MCF 10A (cell line): ENCODE data around the gene LTBR. TPM values are rescaled to one million over a fixed set of nuclear protein-coding genes. Genes with fewer than 3 reads are reported as not detected.

ENCODE experiments used
- BruUV-seq: library from RNA; stranded (reverse); fragments of 400-500 nt; replicated peaks from 2 replicates; lab custom pipeline; 2021; lab: Mats Ljungman, UMichigan
- CTCF ChIA-PET: fragments of 300-600 bp; sonication (Branson Sonifier 250); formaldehyde crosslinking; extraction: SDS; loops from one replicate; lab custom pipeline; 2021; ENCODE audit warnings: antibody characterized with exemption, inconsistent platforms; lab: Yijun Ruan, JAX
- POLR2A ChIA-PET: fragments of 300-600, 350-650 bp; sonication (Branson Sonifier 250); formaldehyde crosslinking; extraction: SDS; loops from one replicate; lab custom pipeline; 2020; ENCODE audit warnings: antibody characterized with exemption, inconsistent platforms; lab: Yijun Ruan, JAX
- DNase-seq: peaks from one replicate; pipeline ENCODE4 v3.0.0-alpha.2; 2018; ENCODE audit not compliant: unreplicated experiment
- H3K27ac Mint-ChIP-seq: one replicate; pipeline ENCODE4 v1.8.0; 2022; ENCODE audit warnings: mild to moderate bottlenecking, low read depth, mixed read lengths; ENCODE audit not compliant: unreplicated experiment
- H3K27me3 Mint-ChIP-seq: one replicate; pipeline ENCODE4 v1.8.0; 2022; ENCODE audit warnings: mixed read lengths; ENCODE audit not compliant: insufficient read depth, unreplicated experiment
- H3K36me3 Mint-ChIP-seq: one replicate; pipeline ENCODE4 v1.8.0; 2022; ENCODE audit warnings: mild to moderate bottlenecking, moderate library complexity, mixed read lengths; ENCODE audit not compliant: insufficient read depth, unreplicated experiment
- H3K4me1 Mint-ChIP-seq: one replicate; pipeline ENCODE4 v1.8.0; 2022; ENCODE audit warnings: mixed read lengths; ENCODE audit not compliant: insufficient read depth, unreplicated experiment
- H3K4me3 Mint-ChIP-seq: one replicate; pipeline ENCODE4 v1.8.0; 2022; ENCODE audit warnings: mild to moderate bottlenecking, moderate library complexity, mixed read lengths; ENCODE audit not compliant: unreplicated experiment
- H3K9me3 Mint-ChIP-seq: one replicate; pipeline ENCODE4 v1.8.0; 2022; ENCODE audit warnings: mixed read lengths; ENCODE audit not compliant: unreplicated experiment
- intact Hi-C: fragments of 100-400 bp; cut with micrococcal nuclease; formaldehyde crosslinking; loops from 2 replicates; pipeline ENCODE4 v1.14.1; 2022
- total RNA-seq: library from RNA; stranded (reverse); gene quantifications from 2 replicates; pipeline ENCODE4 v1.2.3, GENCODE V29; 2022
- TF ChIP-seq, protein P1 (sequence below): fragments of 200-600 bp; IDR thresholded peaks from one replicate; pipeline ENCODE4 v1.8.0; 2022; ENCODE audit warnings: antibody characterized with exemption, mild to moderate bottlenecking; ENCODE audit not compliant: unreplicated experiment

Gene LTBR
- total RNA-seq, 1 experiment from 2014 or later, result 169 TPM

DNA sequence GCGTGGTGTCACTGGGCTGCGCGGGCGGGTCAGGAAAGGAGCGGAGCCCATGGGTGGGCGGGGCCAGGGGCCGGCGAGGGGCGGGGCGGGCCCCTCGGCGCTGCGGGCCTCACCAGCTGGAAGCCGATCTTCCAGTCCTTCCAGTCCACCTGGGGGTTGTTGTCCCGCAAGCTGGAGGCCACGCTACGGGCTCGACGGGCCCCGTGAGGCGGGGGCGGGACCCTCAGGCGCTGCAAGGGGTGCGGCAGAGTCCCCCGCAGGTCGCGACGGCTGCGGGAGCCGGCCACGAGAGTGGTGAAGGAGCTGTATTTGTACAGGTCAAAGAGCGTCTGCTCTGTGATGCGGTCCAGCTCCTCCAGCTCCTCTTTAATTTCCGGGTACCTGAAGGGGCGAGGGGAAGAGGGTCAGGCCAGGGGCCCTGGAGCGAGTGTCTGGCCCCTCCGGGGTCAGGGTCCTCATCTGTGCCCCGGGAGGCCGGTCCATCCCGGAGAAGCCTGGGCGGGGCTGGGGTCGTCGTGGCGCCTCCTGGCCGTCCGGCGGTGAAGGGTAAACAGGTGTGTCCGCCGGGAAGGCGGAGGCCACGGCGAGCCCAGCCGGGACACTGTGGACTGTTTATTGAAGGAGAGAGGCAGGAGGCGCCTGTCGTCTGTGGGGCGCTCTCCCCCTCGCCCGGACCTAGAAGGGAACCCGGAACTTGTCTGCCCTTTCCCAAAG, 20.5 kb upstream of the LTBR start:
- peak; percentile 61 for DNase-seq
- Mint-ChIP-seq H3K27ac (peak overlapping the region; percentile 67), H3K36me3 (peaks cover 83% of the 10 kb centered on the region), H3K4me3 (peak overlapping the region; percentile 63), H3K9me3 (no peaks in the 10 kb centered on the region), H3K4me1 (peaks cover 28% of the 10 kb centered on the region), H3K27me3 (no peaks in the 10 kb centered on the region)
- ChIA-PET POLR2A (interaction anchor here (1.2 to 7.5 kb wide), 10 partner anchors 8 to 75 kb away, joined by 3 to 116 read pairs (median 11); partner anchors contain the start of genes LTBR, SCNN1A and TNFRSF1A), CTCF (interaction anchor here (0.5 to 1.2 kb wide), 10 partner anchors 9 to 132 kb away, joined by 3 to 5 read pairs (median 4); no protein-coding TSS in a partner anchor)
- no TSS peak for BruUV-seq
- TF ChIP-seq, protein P1, sequence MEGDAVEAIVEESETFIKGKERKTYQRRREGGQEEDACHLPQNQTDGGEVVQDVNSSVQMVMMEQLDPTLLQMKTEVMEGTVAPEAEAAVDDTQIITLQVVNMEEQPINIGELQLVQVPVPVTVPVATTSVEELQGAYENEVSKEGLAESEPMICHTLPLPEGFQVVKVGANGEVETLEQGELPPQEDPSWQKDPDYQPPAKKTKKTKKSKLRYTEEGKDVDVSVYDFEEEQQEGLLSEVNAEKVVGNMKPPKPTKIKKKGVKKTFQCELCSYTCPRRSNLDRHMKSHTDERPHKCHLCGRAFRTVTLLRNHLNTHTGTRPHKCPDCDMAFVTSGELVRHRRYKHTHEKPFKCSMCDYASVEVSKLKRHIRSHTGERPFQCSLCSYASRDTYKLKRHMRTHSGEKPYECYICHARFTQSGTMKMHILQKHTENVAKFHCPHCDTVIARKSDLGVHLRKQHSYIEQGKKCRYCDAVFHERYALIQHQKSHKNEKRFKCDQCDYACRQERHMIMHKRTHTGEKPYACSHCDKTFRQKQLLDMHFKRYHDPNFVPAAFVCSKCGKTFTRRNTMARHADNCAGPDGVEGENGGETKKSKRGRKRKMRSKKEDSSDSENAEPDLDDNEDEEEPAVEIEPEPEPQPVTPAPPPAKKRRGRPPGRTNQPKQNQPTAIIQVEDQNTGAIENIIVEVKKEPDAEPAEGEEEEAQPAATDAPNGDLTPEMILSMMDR, result no peak
- intact Hi-C loops, result no loop called here

- H3K27ac Mint-ChIP-seq, result peak overlapping the region; percentile 67
- POLR2A ChIA-PET, result interaction anchor here (0.7 to 7.5 kb wide), 10 partner anchors 8 to 1230 kb away, joined by 3 to 116 read pairs (median 10); partner anchors contain the start of genes LTBR, SCNN1A and TNFRSF1A
- CTCF ChIA-PET, result interaction anchor here (0.7 to 1.1 kb wide), 6 partner anchors 8 to 131 kb away, joined by 3 to 4 read pairs (median 4); no protein-coding TSS in a partner anchor
Measured at GRCh38 chr12:6364044-6364374, 20.0 kb upstream of the LTBR start.

GRCh38 chr12:6367065-6367968, 16.6 kb upstream of the LTBR start:
- peaks cover 83% of the 10 kb centered on the region for H3K36me3 Mint-ChIP-seq
- no peak for DNase-seq
- TF ChIP-seq, protein P1, result no peak
- POLR2A ChIA-PET, result interaction anchor here (0.6 to 7.5 kb wide), 11 partner anchors 8 to 55 kb away, joined by 3 to 116 read pairs (median 4); partner anchors contain the start of genes SCNN1A and TNFRSF1A
- H3K9me3 Mint-ChIP-seq, result no peaks in the 10 kb centered on the region
- H3K4me3 Mint-ChIP-seq, result no peak overlapping the region
- intact Hi-C loops, result no loop called here
- no peaks in the 10 kb centered on the region for H3K27me3 Mint-ChIP-seq
- H3K27ac Mint-ChIP-seq, result no peak overlapping the region
- peaks cover 43% of the 10 kb centered on the region for H3K4me1 Mint-ChIP-seq
- CTCF ChIA-PET, result interaction anchor here (0.6 to 1.5 kb wide), 9 partner anchors 14 to 292 kb away, joined by 3 to 5 read pairs (median 4); no protein-coding TSS in a partner anchor
- BruUV-seq, result no TSS peak

More at GRCh38 chr12:6364044-6364374, 20.0 kb upstream of the LTBR start:
- intact Hi-C loops, result no loop called here
- TF ChIP-seq, protein P1, result no peak
- peak overlapping the region; percentile 63 for H3K4me3 Mint-ChIP-seq
- no peaks in the 10 kb centered on the region for H3K27me3 Mint-ChIP-seq
- peaks cover 33% of the 10 kb centered on the region for H3K4me1 Mint-ChIP-seq
- no TSS peak for BruUV-seq
- DNase-seq, result peak; percentile 56
- peaks cover 83% of the 10 kb centered on the region for H3K36me3 Mint-ChIP-seq
- no peaks in the 10 kb centered on the region for H3K9me3 Mint-ChIP-seq
